Measurements from ENCODE around the gene AGBL4. TPM values are rescaled to one million over a fixed set of nuclear protein-coding genes. Genes with fewer than 3 reads are reported as not detected.

AGBL4 gene
- total RNA-seq, 4 donors from 2014 or later: 0.19 to 1.0 (median 1.0) TPM; not detected in 1

GRCh38 chr1:48547561-48548220, 1476.1 kb downstream of the AGBL4 start:
- Histone ChIP-seq H3K27me3 (no peaks in the 10 kb centered on the region), H3K9me3 (no peaks in the 10 kb centered on the region), H3K4me1 (no peaks in the 10 kb centered on the region), H3K27ac (no peak overlapping the region), H3K4me3 (no peak overlapping the region), H3K36me3 (no peaks in the 10 kb centered on the region)
- no peak for TF ChIP-seq CTCF (IDR thresholded peaks at IDR 0.05)
- TF ChIP-seq EP300 (IDR thresholded peaks at IDR 0.05): no peak
- no peak for TF ChIP-seq POLR2AphosphoS5 (IDR thresholded peaks at IDR 0.05)
- no peak for TF ChIP-seq POLR2A (IDR thresholded peaks at IDR 0.05)
- no peak for DNase-seq (ENCODE audit: low spot score in 2 of 2)
- 87% methylated on average over 1 of the region's 1 CpG for WGBS

- Histone ChIP-seq H3K27ac (no peak overlapping the region), H3K4me1 (no peaks in the 10 kb centered on the region), H3K4me3 (no peak overlapping the region), H3K36me3 (no peaks in the 10 kb centered on the region), H3K9me3 (no peaks in the 10 kb centered on the region), H3K27me3 (no peaks in the 10 kb centered on the region)
- no peak for DNase-seq (ENCODE audit: low spot score in 2 of 2)
- TF ChIP-seq POLR2A (IDR thresholded peaks at IDR 0.05): no peak
- no peak for TF ChIP-seq POLR2AphosphoS5 (IDR thresholded peaks at IDR 0.05)
- no peak for TF ChIP-seq EP300 (IDR thresholded peaks at IDR 0.05)
- no peak for TF ChIP-seq CTCF (IDR thresholded peaks at IDR 0.05)
Observed at GRCh38 chr1:48543854-48544253, 1479.9 kb downstream of the AGBL4 start.

GRCh38 chr1:48540587-48540986, 1483.2 kb downstream of the AGBL4 start:
- Histone ChIP-seq H3K36me3 (no peaks in the 10 kb centered on the region), H3K27ac (no peak overlapping the region), H3K9me3 (no peaks in the 10 kb centered on the region), H3K4me1 (no peaks in the 10 kb centered on the region), H3K4me3 (no peak overlapping the region), H3K27me3 (no peaks in the 10 kb centered on the region)
- no peak for DNase-seq (ENCODE audit: low spot score in 2 of 2)
- TF ChIP-seq POLR2AphosphoS5 (IDR thresholded peaks at IDR 0.05): no peak
- TF ChIP-seq CTCF (IDR thresholded peaks at IDR 0.05): no peak
- TF ChIP-seq POLR2A (IDR thresholded peaks at IDR 0.05): no peak
- TF ChIP-seq EP300 (IDR thresholded peaks at IDR 0.05): no peak
- WGBS: 49% methylated on average over 3 of the region's 3 CpGs

GRCh38 chr1:48536477-48536876, 1487.3 kb downstream of the AGBL4 start:
- Histone ChIP-seq H3K4me1 (no peaks in the 10 kb centered on the region), H3K9me3 (no peaks in the 10 kb centered on the region), H3K4me3 (no peak overlapping the region), H3K27ac (no peak overlapping the region), H3K27me3 (peaks cover 3% of the 10 kb centered on the region), H3K36me3 (no peaks in the 10 kb centered on the region)
- TF ChIP-seq CTCF (IDR thresholded peaks at IDR 0.05): no peak
- TF ChIP-seq POLR2A (IDR thresholded peaks at IDR 0.05): no peak
- TF ChIP-seq EP300 (IDR thresholded peaks at IDR 0.05): no peak
- no peak for TF ChIP-seq POLR2AphosphoS5 (IDR thresholded peaks at IDR 0.05)
- WGBS: 88% methylated on average over 3 of the region's 3 CpGs
- no peak for DNase-seq (ENCODE audit: low spot score in 2 of 2)

- no peak for TF ChIP-seq POLR2A (IDR thresholded peaks at IDR 0.05)
- no peak for TF ChIP-seq POLR2AphosphoS5 (IDR thresholded peaks at IDR 0.05)
- TF ChIP-seq EP300 (IDR thresholded peaks at IDR 0.05): no peak
- TF ChIP-seq CTCF (IDR thresholded peaks at IDR 0.05): no peak
- 26% methylated on average over 1 of the region's 1 CpG for WGBS
- Histone ChIP-seq H3K27ac (no peak overlapping the region), H3K4me1 (no peaks in the 10 kb centered on the region), H3K27me3 (peaks cover 11% of the 10 kb centered on the region), H3K9me3 (no peaks in the 10 kb centered on the region), H3K4me3 (no peak overlapping the region), H3K36me3 (no peaks in the 10 kb centered on the region)
- DNase-seq (ENCODE audit: low spot score in 2 of 2): no peak
Observed at GRCh38 chr1:48532976-48533375, 1490.8 kb downstream of the AGBL4 start.
